ENCODE results near the gene SLC13A3.

DNA sequence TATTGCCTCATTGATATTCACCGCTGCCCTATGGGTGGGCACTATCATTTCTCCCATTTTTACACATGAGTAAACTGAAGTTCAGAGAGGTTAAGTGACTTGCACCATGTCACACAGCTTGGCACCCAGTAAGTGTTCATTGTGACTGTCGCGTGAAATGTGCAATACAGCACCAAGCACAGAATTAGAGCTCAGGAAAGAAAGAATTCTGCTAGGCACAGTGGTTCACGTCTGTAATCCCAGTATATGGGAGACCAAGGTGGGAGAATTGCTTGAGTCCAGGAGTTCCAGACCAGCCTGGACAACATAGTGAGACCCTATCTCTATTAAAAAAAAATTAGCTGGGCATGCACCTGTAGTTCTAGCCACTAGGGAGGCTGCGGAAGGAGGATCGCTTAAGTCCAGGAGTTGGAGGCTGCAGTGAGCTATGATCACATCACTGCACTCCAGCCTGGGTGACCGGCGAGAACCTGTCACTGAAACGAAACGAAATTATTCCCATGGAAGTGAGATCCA, 626 bp downstream of the SLC13A3 start:
- no peak for TF ChIP-seq EZH2 (IDR thresholded peaks at IDR 0.05; ENCODE audit: borderline replicate concordance, low read depth, low read length, poor library complexity, severe bottlenecking)
- TF ChIP-seq, protein P1, sequence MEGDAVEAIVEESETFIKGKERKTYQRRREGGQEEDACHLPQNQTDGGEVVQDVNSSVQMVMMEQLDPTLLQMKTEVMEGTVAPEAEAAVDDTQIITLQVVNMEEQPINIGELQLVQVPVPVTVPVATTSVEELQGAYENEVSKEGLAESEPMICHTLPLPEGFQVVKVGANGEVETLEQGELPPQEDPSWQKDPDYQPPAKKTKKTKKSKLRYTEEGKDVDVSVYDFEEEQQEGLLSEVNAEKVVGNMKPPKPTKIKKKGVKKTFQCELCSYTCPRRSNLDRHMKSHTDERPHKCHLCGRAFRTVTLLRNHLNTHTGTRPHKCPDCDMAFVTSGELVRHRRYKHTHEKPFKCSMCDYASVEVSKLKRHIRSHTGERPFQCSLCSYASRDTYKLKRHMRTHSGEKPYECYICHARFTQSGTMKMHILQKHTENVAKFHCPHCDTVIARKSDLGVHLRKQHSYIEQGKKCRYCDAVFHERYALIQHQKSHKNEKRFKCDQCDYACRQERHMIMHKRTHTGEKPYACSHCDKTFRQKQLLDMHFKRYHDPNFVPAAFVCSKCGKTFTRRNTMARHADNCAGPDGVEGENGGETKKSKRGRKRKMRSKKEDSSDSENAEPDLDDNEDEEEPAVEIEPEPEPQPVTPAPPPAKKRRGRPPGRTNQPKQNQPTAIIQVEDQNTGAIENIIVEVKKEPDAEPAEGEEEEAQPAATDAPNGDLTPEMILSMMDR (conservative IDR thresholded peaks at IDR 0.05; ENCODE audit: low read depth, low read length): no peak
